ACHN (cell line): ENCODE measurements around the gene SKP2.

Experiments used
- DNase-seq: peaks from one replicate; pipeline ENCODE4 v3.0.0-alpha.2; 2015
- in situ Hi-C: cut with HindIII; loops from 2 replicates; pipeline ENCODE4 v1.10.0; 2017; ENCODE audit warnings: low sequenced_read_pairs, low pct_ligation_motif_present, low pct_unique_long_range_greater_than_20kb

Gene SKP2

DNA sequence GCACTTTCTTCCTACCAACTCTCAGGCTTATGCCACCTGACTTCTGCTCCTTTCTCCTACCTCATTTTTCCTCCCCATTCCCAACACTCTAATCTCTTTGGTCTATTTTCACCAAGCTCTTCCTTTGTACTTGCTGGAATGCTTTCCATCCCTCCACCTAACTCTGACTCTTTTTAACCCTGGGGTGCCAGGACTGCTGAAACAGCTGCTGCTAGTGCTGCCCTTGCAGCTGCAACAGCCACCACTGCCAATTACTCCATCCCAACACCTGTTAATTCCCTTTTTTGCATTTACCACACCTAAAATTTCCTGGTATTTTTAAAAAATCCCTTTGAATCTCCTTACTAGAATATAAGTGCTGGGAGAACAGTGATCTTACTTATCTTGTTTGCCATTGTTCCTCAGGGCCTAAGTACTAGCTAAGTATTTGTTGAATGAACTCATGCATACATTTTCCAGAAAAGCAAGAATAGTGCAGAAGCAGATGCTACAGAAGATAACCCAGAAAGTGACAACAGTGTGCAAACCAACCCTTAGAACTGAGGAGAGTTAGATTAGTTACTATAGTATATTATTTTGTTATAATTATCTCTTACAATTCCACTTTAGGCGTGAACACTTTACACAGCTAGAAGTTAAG, 78.4 kb downstream of the SKP2 start:
- in situ Hi-C loops, result no loop called here
- DNase-seq, result no peak

DNA sequence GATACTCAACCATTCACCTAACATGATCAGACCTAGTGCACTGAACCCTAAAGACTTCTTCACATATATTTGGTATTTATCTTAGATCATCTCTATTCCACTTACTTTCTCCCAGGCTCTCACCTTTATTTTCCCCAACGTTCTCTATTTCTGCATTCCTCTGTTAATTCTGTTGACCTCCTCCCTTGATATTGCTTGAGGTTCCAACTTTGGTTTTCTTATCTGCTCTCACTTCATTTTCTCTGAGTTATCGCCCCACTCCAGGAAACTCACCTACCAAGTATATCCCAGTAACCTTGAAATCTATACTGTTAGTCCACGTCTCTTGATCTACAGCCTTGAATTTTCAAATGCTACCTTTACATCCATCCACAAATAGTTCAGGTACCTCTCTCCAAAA, 80.6 kb downstream of the SKP2 start:
- no peak for DNase-seq
- in situ Hi-C loops, result no loop called here
